OCI-LY3 (cell line): ENCODE data around the gene GPR27.

Source experiments
- CTCF ChIP-seq: fragments of 200-600, 300-600 bp; sonication (generic); IDR thresholded peaks from 2 replicates; pipeline ENCODE4 v1.5.1; 2014; ENCODE audit warnings: antibody characterized with exemption, low read length, low read depth
- EZH2phosphoT487 ChIP-seq: fragments of 200-600 bp; shearing (Covaris generic); IDR thresholded peaks from 2 replicates; pipeline ENCODE4 v1.6.1; 2018; ENCODE audit warnings: antibody characterized with exemption, mixed run types, low read depth

- TF ChIP-seq CTCF (no peak), EZH2phosphoT487 (no peak)
These were observed 24.9 kb upstream of the GPR27 start for GRCh38 chr3:71728632-71729342.
